H1 (cell line): ENCODE measurements around the gene DBNDD2. TPM values are rescaled to one million over a fixed set of nuclear protein-coding genes. Genes with fewer than 3 reads are reported as not detected.

ENCODE experiments used
- ASH2L ChIP-seq: fragments of 200-600, 300-600 bp; sonication (generic); IDR thresholded peaks from one replicate; pipeline ENCODE4 v1.7.1; 2017; ENCODE audit warnings: low read length
- BACH1 ChIP-seq: IDR thresholded peaks from 2 replicates; pipeline ENCODE4 v1.6.1; 2012; ENCODE audit warnings: low read length, improper control_type of control experiment
- CHD1 ChIP-seq: IDR thresholded peaks from 2 replicates; pipeline ENCODE4 v1.6.1; 2012; ENCODE audit warnings: low read depth, low read length, improper control_type of control experiment
- RAD21 ChIP-seq, 2 experiments: IDR thresholded peaks in 1 of 2; conservative IDR thresholded peaks in 1 of 2; 2 replicates each; pipeline ENCODE4 v1.6.1; 2011; ENCODE audit warnings: low read depth in 2 of 2, low read length in 2 of 2, improper control_type of control experiment in 1 of 2, inconsistent platforms in 1 of 2, mild to moderate bottlenecking in 1 of 2, moderate library complexity in 1 of 2
- RBBP5 ChIP-seq: IDR thresholded peaks from 2 replicates; pipeline ENCODE4 v1.7.1; 2012; ENCODE audit warnings: low read depth, mild to moderate bottlenecking, inconsistent platforms, low read length, moderate library complexity, borderline replicate concordance
- SAP30 ChIP-seq: fragments of 300-600 bp; sonication (generic); IDR thresholded peaks from 2 replicates; pipeline ENCODE4 v1.7.1; 2012; ENCODE audit warnings: low read length, moderate library complexity, mild to moderate bottlenecking, inconsistent platforms; ENCODE audit not compliant: insufficient read depth, insufficient replicate concordance
- polyA plus RNA-seq, 7 experiments: library from polyadenylated mRNA; depleted of rRNA in 3 of 7; stranded (reverse) in 5 of 7; unstranded in 2 of 7; fragments of >200 nt in 5 of 7; fragments of 200-250 nt in 2 of 7; gene quantifications; 1 replicate in 5 of 7; 2 replicates in 1 of 7; 4 replicates in 1 of 7; pipeline versions ENCODE4 v1.2.1 to v1.2.3, GENCODE V29; 2011 to 2013; ENCODE audit warnings: missing spikeins in 2 of 7, mixed read lengths in 2 of 7
- total RNA-seq: library from RNA; stranded (reverse); fragmentation: NEBNext Ultra II Directional; extraction: Animal tissue kit (Norgen Biotek cat#: 25700); gene quantifications from 2 replicates; pipeline ENCODE4 v1.2.1, GENCODE V29; 2021
- TF ChIP-seq, protein P1 (sequence below): IDR thresholded peaks from 2 replicates; pipeline ENCODE4 v1.6.1; 2012; ENCODE audit warnings: inconsistent platforms

DBNDD2 gene
- total and polyA plus RNA-seq, 2 of the 8 experiments (the other 6 are each of a cell fraction or from before 2014, with no cell fraction given): 55.8 to 96.3 TPM

DNA sequence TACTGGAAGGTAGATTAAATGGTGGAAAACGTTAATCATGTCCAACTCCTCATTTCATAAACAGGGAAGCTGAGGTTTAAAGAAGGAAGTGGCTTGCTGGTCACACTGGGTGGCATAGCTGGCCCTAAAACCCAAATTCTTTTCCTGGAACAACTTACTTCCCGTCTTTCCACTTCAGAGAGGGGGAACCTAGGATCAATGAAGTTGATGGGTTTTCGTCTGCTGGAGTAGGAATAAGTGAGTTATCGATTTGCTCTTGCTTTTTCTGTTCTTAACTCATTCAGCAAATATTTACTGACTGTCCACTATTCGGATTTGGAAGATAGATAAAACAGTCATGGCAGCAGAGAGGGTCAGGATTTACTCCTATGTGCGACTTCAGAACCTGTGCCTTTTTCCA is 46.3 kb upstream of the DBNDD2 start (continued):
- TF ChIP-seq BACH1: no peak
- no peak for TF ChIP-seq CHD1
- no peak for TF ChIP-seq RAD21 (IDR thresholded peaks at IDR 0.05 in 1 of 2, conservative IDR thresholded peaks at IDR 0.05 in 1 of 2; ENCODE audit: low read depth in 2 of 2, low read length in 2 of 2)
- TF ChIP-seq RBBP5: no peak
- TF ChIP-seq, protein P1, sequence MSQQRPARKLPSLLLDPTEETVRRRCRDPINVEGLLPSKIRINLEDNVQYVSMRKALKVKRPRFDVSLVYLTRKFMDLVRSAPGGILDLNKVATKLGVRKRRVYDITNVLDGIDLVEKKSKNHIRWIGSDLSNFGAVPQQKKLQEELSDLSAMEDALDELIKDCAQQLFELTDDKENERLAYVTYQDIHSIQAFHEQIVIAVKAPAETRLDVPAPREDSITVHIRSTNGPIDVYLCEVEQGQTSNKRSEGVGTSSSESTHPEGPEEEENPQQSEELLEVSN: no peak
- TF ChIP-seq SAP30: no peak
- TF ChIP-seq ASH2L: no peak
